Activated naive CD8-positive, alpha-beta T cell treated with anti-CD3 and anti-CD28 coated beads for 36 hours (primary cell): Measurements from ENCODE around the gene ADAT3. TPM values are rescaled to one million over a fixed set of nuclear protein-coding genes. Genes with fewer than 3 reads are reported as not detected.
A peak's percentile ranks its signal among the peaks of the same experiment; 100 is the strongest.
"Not testable (repeated sequence)": the region's sequence is repeated elsewhere in the genome, so short reads cannot be mapped to it uniquely, and the experiment has no call there.

ENCODE experiments used
- DNase-seq: peaks from one replicate; pipeline ENCODE4 v3.0.0; 2021
- H3K27ac Mint-ChIP-seq: one replicate; pipeline ENCODE4 v1.8.0; 2022; ENCODE audit warnings: mild to moderate bottlenecking, moderate library complexity, mixed read lengths
- H3K27me3 Mint-ChIP-seq: one replicate; pipeline ENCODE4 v1.8.0; 2022; ENCODE audit warnings: mild to moderate bottlenecking, mixed read lengths
- H3K36me3 Mint-ChIP-seq: one replicate; pipeline ENCODE4 v1.8.0; 2021; ENCODE audit warnings: mild to moderate bottlenecking, mixed read lengths
- H3K4me1 Mint-ChIP-seq: one replicate; pipeline ENCODE4 v1.8.0; 2021; ENCODE audit warnings: mixed read lengths
- H3K4me3 Mint-ChIP-seq: one replicate; pipeline ENCODE4 v1.8.0; 2022; ENCODE audit warnings: mild to moderate bottlenecking, moderate library complexity, mixed read lengths
- H3K9me3 Mint-ChIP-seq: one replicate; pipeline ENCODE4 v1.8.0; 2022; ENCODE audit warnings: mixed read lengths
- total RNA-seq, 2 experiments: library from RNA; stranded (reverse); gene quantifications; one replicate each; pipeline ENCODE4 v1.2.3, GENCODE V29; 2021

The ADAT3 gene
- total RNA-seq, 2 experiments from 2014 or later = 5.7 to 5.9 TPM

GRCh38 chr19:1885398-1886119, 19.6 kb upstream of the ADAT3 start, which contains the start of gene ABHD17A:
ABHD17A (minus strand) TSS chr19:1885496; CDS start chr19:1881566, 3,930 bp downstream.
- Mint-ChIP-seq H3K36me3 (peaks cover 22% of the 10 kb centered on the region), H3K4me1 (peaks cover 19% of the 10 kb centered on the region), H3K4me3 (peak within 1 kb of the TSS; percentile 97), H3K27ac (peak within 1 kb of the TSS; percentile 94)
- H3K27me3 Mint-ChIP-seq, H3K9me3 Mint-ChIP-seq: not testable (repeated sequence)
- DNase-seq = peak; percentile 95

GRCh38 chr19:1886360-1886759, 18.8 kb upstream of the ADAT3 start:
- not testable (repeated sequence) for H3K27ac Mint-ChIP-seq, DNase-seq, H3K4me3 Mint-ChIP-seq, H3K9me3 Mint-ChIP-seq, H3K27me3 Mint-ChIP-seq
- Mint-ChIP-seq H3K4me1 (peaks cover 18% of the 10 kb centered on the region), H3K36me3 (peaks cover 22% of the 10 kb centered on the region)

- H3K27me3 Mint-ChIP-seq = no peaks in the 10 kb centered on the region
- no peak overlapping the region for H3K4me3 Mint-ChIP-seq
- H3K27ac Mint-ChIP-seq = no peak overlapping the region
- H3K9me3 Mint-ChIP-seq = no peaks in the 10 kb centered on the region
- peaks cover 13% of the 10 kb centered on the region for H3K36me3 Mint-ChIP-seq
- no peak for DNase-seq
- peaks cover 7% of the 10 kb centered on the region for H3K4me1 Mint-ChIP-seq
Observed at GRCh38 chr19:1888385-1888784, 16.8 kb upstream of the ADAT3 start.

- peak overlapping the region; percentile 1 for H3K27ac Mint-ChIP-seq
- no peaks in the 10 kb centered on the region for H3K36me3 Mint-ChIP-seq
- no peak overlapping the region for H3K4me3 Mint-ChIP-seq
- no peaks in the 10 kb centered on the region for H3K27me3 Mint-ChIP-seq
- DNase-seq = no peak
- H3K4me1 Mint-ChIP-seq = peaks cover 2% of the 10 kb centered on the region
- no peaks in the 10 kb centered on the region for H3K9me3 Mint-ChIP-seq
Observed at GRCh38 chr19:1889907-1890306, 15.3 kb upstream of the ADAT3 start.

GRCh38 chr19:1893791-1894190, 11.4 kb upstream of the ADAT3 start:
- Mint-ChIP-seq H3K4me1 (peaks cover 28% of the 10 kb centered on the region), H3K27me3 (no peaks in the 10 kb centered on the region), H3K9me3 (no peaks in the 10 kb centered on the region), H3K27ac (no peak overlapping the region), H3K36me3 (no peaks in the 10 kb centered on the region), H3K4me3 (no peak overlapping the region)
- no peak for DNase-seq

GRCh38 chr19:1896508-1896907, 8.7 kb upstream of the ADAT3 start:
- peaks cover 28% of the 10 kb centered on the region for H3K4me1 Mint-ChIP-seq

GRCh38 chr19:1901940-1902404, 3.2 kb upstream of the ADAT3 start:
- Mint-ChIP-seq H3K27ac (no peak overlapping the region), H3K9me3 (no peaks in the 10 kb centered on the region)

More at GRCh38 chr19:1896508-1896907, 8.7 kb upstream of the ADAT3 start:
- no peak for DNase-seq
- Mint-ChIP-seq H3K9me3 (no peaks in the 10 kb centered on the region), H3K4me3 (peak overlapping the region; percentile 82), H3K27ac (peak overlapping the region; percentile 97), H3K27me3 (no peaks in the 10 kb centered on the region), H3K36me3 (no peaks in the 10 kb centered on the region)

GRCh38 chr19:1902923-1903322, 2.3 kb upstream of the ADAT3 start:
- peak overlapping the region; percentile 48 for H3K4me3 Mint-ChIP-seq
- peak overlapping the region; percentile 74 for H3K27ac Mint-ChIP-seq

More at GRCh38 chr19:1901940-1902404, 3.2 kb upstream of the ADAT3 start:
- no peaks in the 10 kb centered on the region for H3K27me3 Mint-ChIP-seq
- peaks cover 6% of the 10 kb centered on the region for H3K36me3 Mint-ChIP-seq
- peaks cover 34% of the 10 kb centered on the region for H3K4me1 Mint-ChIP-seq
- no peak for DNase-seq
- no peak overlapping the region for H3K4me3 Mint-ChIP-seq

GRCh38 chr19:1904860-1905109, 414 bp upstream of the ADAT3 start:
- no peaks in the 10 kb centered on the region for H3K9me3 Mint-ChIP-seq
- H3K27me3 Mint-ChIP-seq = no peaks in the 10 kb centered on the region
- H3K4me1 Mint-ChIP-seq = peaks cover 38% of the 10 kb centered on the region
- no peak for DNase-seq
- H3K36me3 Mint-ChIP-seq = peaks cover 12% of the 10 kb centered on the region
- H3K27ac Mint-ChIP-seq = peak overlapping the region; percentile 86
- peak overlapping the region; percentile 81 for H3K4me3 Mint-ChIP-seq

More at GRCh38 chr19:1902923-1903322, 2.3 kb upstream of the ADAT3 start:
- H3K4me1 Mint-ChIP-seq = peaks cover 26% of the 10 kb centered on the region
- H3K9me3 Mint-ChIP-seq = no peaks in the 10 kb centered on the region
- peaks cover 8% of the 10 kb centered on the region for H3K36me3 Mint-ChIP-seq
- no peaks in the 10 kb centered on the region for H3K27me3 Mint-ChIP-seq
- DNase-seq = no peak

GRCh38 chr19:1905863-1906375, 720 bp downstream of the ADAT3 start:
- DNase-seq = no peak
- peak overlapping the region; percentile 79 for H3K27ac Mint-ChIP-seq
- no peaks in the 10 kb centered on the region for H3K9me3 Mint-ChIP-seq
- peaks cover 43% of the 10 kb centered on the region for H3K4me1 Mint-ChIP-seq
- H3K27me3 Mint-ChIP-seq = no peaks in the 10 kb centered on the region
- H3K36me3 Mint-ChIP-seq = peaks cover 12% of the 10 kb centered on the region
- H3K4me3 Mint-ChIP-seq = peak overlapping the region; percentile 85

GRCh38 chr19:1906985-1907562, 1.9 kb downstream of the ADAT3 start:
- no peak for DNase-seq
- Mint-ChIP-seq H3K36me3 (peaks cover 12% of the 10 kb centered on the region), H3K4me1 (peaks cover 43% of the 10 kb centered on the region), H3K27me3 (no peaks in the 10 kb centered on the region), H3K4me3 (peak overlapping the region; percentile 18), H3K27ac (no peak overlapping the region), H3K9me3 (no peaks in the 10 kb centered on the region)

GRCh38 chr19:1907563-1908363, 2.6 kb downstream of the ADAT3 start:
- DNase-seq = no peak
- peaks cover 43% of the 10 kb centered on the region for H3K4me1 Mint-ChIP-seq
- H3K27ac Mint-ChIP-seq = no peak overlapping the region
- no peaks in the 10 kb centered on the region for H3K27me3 Mint-ChIP-seq
- no peaks in the 10 kb centered on the region for H3K9me3 Mint-ChIP-seq
- H3K4me3 Mint-ChIP-seq = no peak overlapping the region
- H3K36me3 Mint-ChIP-seq = peaks cover 12% of the 10 kb centered on the region

- Mint-ChIP-seq H3K4me1 (peaks cover 38% of the 10 kb centered on the region), H3K36me3 (peaks cover 12% of the 10 kb centered on the region), H3K9me3 (no peaks in the 10 kb centered on the region), H3K27ac (no peak overlapping the region), H3K27me3 (no peaks in the 10 kb centered on the region), H3K4me3 (no peak overlapping the region)
- DNase-seq = no peak
Observed at GRCh38 chr19:1908364-1908678, 3.1 kb downstream of the ADAT3 start.

GRCh38 chr19:1909761-1910080, 4.5 kb downstream of the ADAT3 start:
- peak overlapping the region; percentile 18 for H3K4me3 Mint-ChIP-seq
- H3K4me1 Mint-ChIP-seq = peaks cover 25% of the 10 kb centered on the region
- H3K27ac Mint-ChIP-seq = no peak overlapping the region
- H3K27me3 Mint-ChIP-seq = no peaks in the 10 kb centered on the region
- DNase-seq = no peak
- H3K36me3 Mint-ChIP-seq = peaks cover 12% of the 10 kb centered on the region
- H3K9me3 Mint-ChIP-seq = no peaks in the 10 kb centered on the region

GRCh38 chr19:1910177-1910576, 5.0 kb downstream of the ADAT3 start:
- no peak for DNase-seq
- Mint-ChIP-seq H3K27me3 (no peaks in the 10 kb centered on the region), H3K9me3 (no peaks in the 10 kb centered on the region), H3K4me1 (peaks cover 23% of the 10 kb centered on the region), H3K36me3 (peaks cover 12% of the 10 kb centered on the region), H3K4me3 (no peak overlapping the region), H3K27ac (no peak overlapping the region)
